ENCODE data around the gene RAB6B. TPM values are rescaled to one million over a fixed set of nuclear protein-coding genes. Genes with fewer than 3 reads are reported as not detected.

The RAB6B gene
- 0.07 and 0.14 TPM in 2 replicates for total RNA-seq

DNA sequence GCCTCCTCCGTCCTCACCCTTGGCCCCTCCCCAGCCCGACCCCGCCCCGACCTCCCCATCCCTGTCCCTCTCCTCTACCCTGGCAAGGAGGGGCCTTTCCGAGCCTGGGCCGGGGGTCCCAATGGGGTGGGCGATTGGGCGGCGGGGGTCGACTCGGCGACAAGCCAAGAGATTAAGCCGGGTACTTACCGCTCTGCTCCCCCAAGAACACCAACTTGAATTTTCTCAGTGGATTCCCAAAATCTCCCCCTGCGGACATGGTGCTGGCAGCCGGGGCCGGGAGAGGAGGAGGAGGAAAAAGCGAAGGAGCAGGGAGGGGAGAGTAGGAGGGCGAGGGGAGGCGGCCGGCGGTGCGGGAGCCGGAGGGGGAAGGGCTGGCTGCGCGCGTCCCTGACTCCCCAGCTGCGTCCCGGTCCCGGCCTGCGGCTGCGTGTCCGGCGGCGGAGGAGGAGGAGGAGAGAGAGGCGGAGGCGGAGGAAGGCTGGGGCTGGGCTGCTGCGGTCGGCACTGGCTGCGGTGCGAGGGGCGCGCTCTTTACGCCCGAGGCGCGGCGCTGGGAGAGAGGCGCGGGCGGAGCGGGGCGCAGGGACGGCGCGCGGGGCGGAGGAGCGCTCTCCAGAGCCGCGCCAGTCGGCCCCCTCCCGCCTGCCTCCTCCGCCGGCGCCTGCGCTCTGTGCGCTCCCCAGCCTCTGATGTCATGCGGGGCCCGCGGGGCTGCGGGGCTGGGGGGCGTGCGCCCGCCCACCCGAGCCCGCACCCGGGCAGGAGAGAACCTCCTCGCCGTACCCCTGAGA, at the start of gene RAB6B:
TSS of gene RAB6B (minus strand) at position 675 of the 794 bp plus-strand sequence. CDS start at position 259, 416 bp downstream.
- Mint-ChIP-seq H3K9me3 (no peaks in the 10 kb centered on the region), H3K27ac (no peak within 1 kb of the TSS), H3K27me3 (peaks cover 54% of the 10 kb centered on the region), H3K4me1 (no peaks in the 10 kb centered on the region), H3K36me3 (ENCODE audit: low read depth) (no peaks in the 10 kb centered on the region), H3K4me3 (peak within 1 kb of the TSS; percentile 67)
- intact Hi-C loops (cut with micrococcal nuclease): no loop called here
- DNase-seq: peak; percentile 60

DNA sequence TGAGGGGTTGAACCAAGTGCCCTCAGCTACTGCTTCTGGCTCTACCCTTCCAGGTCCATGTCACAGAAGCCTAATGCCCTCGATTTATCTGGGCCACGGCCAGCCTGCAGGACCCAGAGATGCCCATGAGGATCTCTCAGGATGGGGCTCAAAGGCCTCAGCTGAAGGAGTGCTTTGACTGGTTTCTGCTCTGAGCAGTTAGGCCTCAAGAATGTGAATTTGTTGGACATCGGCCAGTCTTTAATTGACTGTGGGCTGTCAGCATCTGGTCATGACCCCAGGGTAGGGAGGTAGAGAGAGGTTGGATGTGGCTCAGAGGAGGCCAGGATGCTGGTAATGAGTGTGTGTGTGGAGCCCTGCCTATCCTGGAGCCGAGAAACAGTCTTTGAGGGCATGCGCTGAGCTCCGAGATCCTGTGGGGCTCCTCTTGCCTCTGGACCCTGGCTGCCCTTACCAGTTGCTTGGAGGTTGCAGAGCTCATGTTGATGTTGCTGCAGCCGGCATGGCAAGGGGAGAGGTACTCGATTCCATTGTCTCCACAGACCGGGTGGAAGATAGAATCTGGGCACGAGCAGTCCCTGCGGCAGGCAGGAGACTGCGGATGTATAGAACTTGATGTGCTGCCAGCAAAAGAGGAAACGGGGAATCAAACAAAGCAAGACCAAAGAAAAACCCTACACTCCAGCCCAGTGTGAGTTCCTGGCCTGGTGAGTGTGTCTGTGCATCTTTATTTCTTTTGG, 49.1 kb upstream of the RAB6B start:
- DNase-seq: no peak
- H3K27me3 Mint-ChIP-seq: peaks cover 5% of the 10 kb centered on the region
- no peaks in the 10 kb centered on the region for H3K36me3 Mint-ChIP-seq (ENCODE audit: low read depth)
- H3K4me1 Mint-ChIP-seq: peaks cover 10% of the 10 kb centered on the region
- no peak overlapping the region for H3K4me3 Mint-ChIP-seq
- H3K27ac Mint-ChIP-seq: no peak overlapping the region
- no peaks in the 10 kb centered on the region for H3K9me3 Mint-ChIP-seq
- intact Hi-C loops (cut with micrococcal nuclease): no loop called here

DNA sequence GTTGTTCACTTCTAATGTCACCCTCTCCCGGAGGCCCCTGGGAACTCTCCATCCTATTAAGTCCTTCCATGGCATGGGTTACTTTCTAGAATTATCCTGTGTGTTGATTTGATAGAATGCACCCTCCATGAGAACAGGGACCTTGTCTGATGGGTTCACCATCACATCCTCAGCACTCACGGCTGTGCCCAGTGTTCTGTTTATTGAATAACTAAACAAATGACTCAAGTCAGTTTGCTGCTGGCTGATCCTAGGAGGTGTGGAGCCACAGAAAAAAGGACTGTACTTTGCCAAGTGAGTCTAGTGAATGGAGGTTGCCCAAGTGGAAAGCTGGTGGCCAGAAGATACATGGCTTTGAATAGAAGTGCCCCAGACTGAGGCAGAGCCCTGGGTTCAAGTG, 48.5 kb upstream of the RAB6B start:
- Mint-ChIP-seq H3K9me3 (no peaks in the 10 kb centered on the region), H3K36me3 (ENCODE audit: low read depth) (no peaks in the 10 kb centered on the region), H3K4me1 (peaks cover 10% of the 10 kb centered on the region), H3K27me3 (peaks cover 5% of the 10 kb centered on the region), H3K4me3 (no peak overlapping the region), H3K27ac (no peak overlapping the region)
- intact Hi-C loops (cut with micrococcal nuclease): no loop called here
- no peak for DNase-seq

DNA sequence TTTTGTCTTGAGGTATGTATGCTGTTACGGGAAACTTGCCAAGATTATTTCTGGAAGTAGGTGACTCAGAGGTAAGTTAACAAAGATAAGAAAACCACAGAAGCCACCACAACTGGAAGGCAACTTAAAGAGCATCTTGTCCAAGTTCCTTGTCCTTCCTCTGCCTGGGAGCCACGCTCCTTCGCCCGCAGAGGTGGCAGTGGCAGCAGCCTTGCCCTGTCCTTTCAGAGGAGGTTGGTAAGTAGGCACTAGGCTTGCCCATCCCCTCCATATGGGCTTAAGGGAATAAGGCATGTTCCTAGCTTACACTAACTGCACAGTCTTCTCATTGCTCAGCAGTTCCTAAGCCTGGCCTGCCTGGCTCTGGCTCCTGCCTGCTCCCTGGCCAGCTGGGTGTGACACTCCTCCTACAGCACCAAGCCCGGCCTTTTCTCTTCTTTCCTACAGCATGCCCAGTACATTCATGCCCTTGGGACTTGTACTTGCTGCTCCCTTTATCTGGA, 48.0 kb upstream of the RAB6B start:
- intact Hi-C loops (cut with micrococcal nuclease): no loop called here
- Mint-ChIP-seq H3K4me3 (no peak overlapping the region), H3K36me3 (ENCODE audit: low read depth) (no peaks in the 10 kb centered on the region), H3K27ac (no peak overlapping the region), H3K27me3 (peaks cover 5% of the 10 kb centered on the region), H3K9me3 (no peaks in the 10 kb centered on the region), H3K4me1 (peaks cover 10% of the 10 kb centered on the region)
- DNase-seq: no peak

DNA sequence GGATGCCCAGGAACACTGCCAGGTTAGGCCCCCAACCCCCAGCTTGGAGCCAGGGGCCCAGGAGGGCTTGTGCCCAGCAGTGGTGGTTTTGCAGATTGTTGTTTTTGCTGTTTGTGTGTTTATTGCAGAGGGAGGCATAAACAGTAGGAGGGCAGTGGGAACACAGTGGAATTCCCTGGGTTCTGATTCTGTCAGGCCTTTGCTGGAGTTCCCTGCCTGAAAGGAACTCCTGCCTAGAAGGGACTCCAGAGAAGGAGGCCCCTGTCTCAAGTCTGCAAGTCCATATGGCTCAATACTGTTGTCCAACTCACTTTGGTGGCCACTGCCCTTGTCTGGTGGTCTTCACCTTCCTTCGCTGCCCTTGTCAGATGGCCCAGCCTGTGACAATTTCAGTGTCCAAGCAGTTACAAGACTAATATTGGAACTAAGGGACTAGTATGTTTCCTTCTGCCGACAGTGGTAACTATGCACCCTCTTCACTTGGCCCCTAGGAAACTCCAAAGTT, 47.4 kb upstream of the RAB6B start:
- intact Hi-C loops (cut with micrococcal nuclease): no loop called here
- peaks cover 5% of the 10 kb centered on the region for H3K27me3 Mint-ChIP-seq
- H3K4me3 Mint-ChIP-seq: no peak overlapping the region

DNA sequence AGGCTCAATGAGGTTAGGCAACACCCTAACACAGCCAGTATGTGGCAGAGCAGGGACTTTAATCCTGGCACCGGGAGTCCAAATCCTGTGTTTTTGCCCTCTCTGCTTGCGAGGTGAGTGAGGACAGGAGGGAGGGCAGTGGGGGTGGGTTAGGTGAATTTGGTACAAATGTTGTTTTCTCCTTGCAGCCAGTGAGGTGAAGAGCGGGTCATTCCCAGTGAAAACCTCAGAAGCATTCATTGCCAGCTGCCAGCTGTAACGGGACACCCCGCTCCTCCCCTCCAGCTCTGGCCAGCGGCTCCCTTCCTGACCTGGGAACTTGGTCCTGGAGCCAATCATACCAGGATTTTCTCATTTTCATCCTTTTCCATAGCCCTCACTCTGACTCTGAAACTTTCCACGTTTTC, 45.7 kb upstream of the RAB6B start:
- Mint-ChIP-seq H3K4me3 (no peak overlapping the region), H3K9me3 (no peaks in the 10 kb centered on the region), H3K4me1 (peaks cover 8% of the 10 kb centered on the region), H3K27me3 (peaks cover 5% of the 10 kb centered on the region), H3K27ac (no peak overlapping the region), H3K36me3 (ENCODE audit: low read depth) (no peaks in the 10 kb centered on the region)
- no peak for DNase-seq
- intact Hi-C loops (cut with micrococcal nuclease): no loop called here

More for the DNA sequence above, 47.4 kb upstream of the RAB6B start:
- DNase-seq: no peak
- H3K36me3 Mint-ChIP-seq (ENCODE audit: low read depth): no peaks in the 10 kb centered on the region
- H3K9me3 Mint-ChIP-seq: no peaks in the 10 kb centered on the region
- no peak overlapping the region for H3K27ac Mint-ChIP-seq
- H3K4me1 Mint-ChIP-seq: peaks cover 10% of the 10 kb centered on the region

DNA sequence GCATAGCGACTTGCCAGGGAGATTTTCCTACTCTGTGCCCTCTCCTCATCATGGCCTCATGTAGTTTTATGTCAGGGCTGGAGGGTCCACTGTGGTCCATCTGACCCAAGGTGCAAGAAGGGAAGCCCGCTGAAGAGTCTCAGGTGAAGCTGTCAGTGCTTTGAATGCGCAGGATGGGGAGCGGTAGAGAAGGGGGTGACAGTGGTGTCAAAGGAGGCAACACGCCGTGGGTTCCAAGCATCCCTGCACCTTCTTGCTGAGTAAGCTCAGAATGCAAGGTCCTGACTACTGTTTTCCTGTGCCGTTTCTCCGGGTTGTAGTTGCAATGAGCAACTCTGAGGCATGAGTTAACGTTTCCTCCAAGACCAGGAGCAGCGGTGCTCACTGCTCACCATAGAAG, 44.9 kb upstream of the RAB6B start:
- H3K4me3 Mint-ChIP-seq: no peak overlapping the region

DNA sequence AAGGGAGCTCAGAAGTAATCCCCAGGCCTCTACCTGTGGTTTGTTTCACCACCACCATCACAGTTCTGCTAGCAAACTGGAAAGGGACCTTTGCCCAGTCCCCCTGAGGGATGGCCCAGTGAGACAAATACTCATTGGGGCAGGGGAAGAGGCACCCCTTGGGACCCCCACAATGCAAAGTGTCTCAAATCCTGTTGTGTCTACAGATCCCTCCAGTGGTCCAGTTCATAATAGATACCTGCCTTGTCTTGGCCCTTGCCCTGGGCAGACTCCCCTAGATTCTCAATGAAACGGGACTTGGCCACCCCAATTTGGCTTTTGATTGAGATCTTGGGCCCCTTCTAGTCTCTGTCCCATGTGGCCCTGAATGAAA, 43.8 kb upstream of the RAB6B start:
- H3K27ac Mint-ChIP-seq: no peak overlapping the region
- H3K9me3 Mint-ChIP-seq: no peaks in the 10 kb centered on the region
- H3K36me3 Mint-ChIP-seq (ENCODE audit: low read depth): no peaks in the 10 kb centered on the region
- peaks cover 6% of the 10 kb centered on the region for H3K4me1 Mint-ChIP-seq
- intact Hi-C loops (cut with micrococcal nuclease): no loop called here
- no peak for DNase-seq
- peaks cover 4% of the 10 kb centered on the region for H3K27me3 Mint-ChIP-seq
- no peak overlapping the region for H3K4me3 Mint-ChIP-seq

More for the DNA sequence above, 44.9 kb upstream of the RAB6B start:
- intact Hi-C loops (cut with micrococcal nuclease): no loop called here
- no peak overlapping the region for H3K27ac Mint-ChIP-seq
- H3K4me1 Mint-ChIP-seq: peaks cover 6% of the 10 kb centered on the region
- H3K9me3 Mint-ChIP-seq: no peaks in the 10 kb centered on the region
- DNase-seq: no peak
- H3K27me3 Mint-ChIP-seq: peaks cover 4% of the 10 kb centered on the region
- H3K36me3 Mint-ChIP-seq (ENCODE audit: low read depth): no peaks in the 10 kb centered on the region

DNA sequence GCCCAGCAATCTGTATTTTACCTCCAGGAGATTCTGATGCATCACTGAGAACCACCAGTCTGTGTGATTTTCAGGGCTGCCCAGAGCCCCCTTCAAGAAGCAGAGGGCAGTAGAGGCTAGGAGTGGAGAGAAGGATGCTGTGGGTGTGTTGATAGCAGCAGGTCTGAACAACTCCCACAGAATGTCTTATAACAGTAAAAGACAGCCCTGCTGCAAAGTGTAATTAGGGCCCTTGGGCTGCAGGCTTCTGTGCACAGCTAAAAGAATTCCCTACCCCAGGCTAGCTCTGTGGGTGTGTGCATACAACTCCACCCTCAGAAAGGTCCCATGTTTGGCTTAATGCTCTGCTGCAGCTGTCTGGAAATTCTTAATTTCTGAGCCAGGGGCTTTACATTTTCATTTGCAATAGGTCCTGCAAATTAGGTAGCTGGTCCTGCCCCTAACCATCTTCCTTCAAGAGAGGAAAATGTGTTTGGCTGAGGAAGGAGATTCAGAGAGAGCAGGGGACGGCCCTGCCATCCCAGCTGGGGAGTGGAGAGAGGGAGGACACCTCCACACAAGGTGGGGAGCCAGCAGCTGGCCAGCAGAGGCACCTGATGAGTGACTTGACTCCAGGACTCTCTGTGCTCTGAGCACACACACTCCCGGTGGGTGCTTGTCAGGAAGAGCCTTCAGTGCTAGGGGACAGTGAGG, 43.2 kb upstream of the RAB6B start:
- Mint-ChIP-seq H3K4me1 (peaks cover 6% of the 10 kb centered on the region), H3K9me3 (no peaks in the 10 kb centered on the region), H3K27ac (no peak overlapping the region), H3K27me3 (peaks cover 4% of the 10 kb centered on the region), H3K36me3 (ENCODE audit: low read depth) (no peaks in the 10 kb centered on the region), H3K4me3 (no peak overlapping the region)
- intact Hi-C loops (cut with micrococcal nuclease): no loop called here
- DNase-seq: no peak

DNA sequence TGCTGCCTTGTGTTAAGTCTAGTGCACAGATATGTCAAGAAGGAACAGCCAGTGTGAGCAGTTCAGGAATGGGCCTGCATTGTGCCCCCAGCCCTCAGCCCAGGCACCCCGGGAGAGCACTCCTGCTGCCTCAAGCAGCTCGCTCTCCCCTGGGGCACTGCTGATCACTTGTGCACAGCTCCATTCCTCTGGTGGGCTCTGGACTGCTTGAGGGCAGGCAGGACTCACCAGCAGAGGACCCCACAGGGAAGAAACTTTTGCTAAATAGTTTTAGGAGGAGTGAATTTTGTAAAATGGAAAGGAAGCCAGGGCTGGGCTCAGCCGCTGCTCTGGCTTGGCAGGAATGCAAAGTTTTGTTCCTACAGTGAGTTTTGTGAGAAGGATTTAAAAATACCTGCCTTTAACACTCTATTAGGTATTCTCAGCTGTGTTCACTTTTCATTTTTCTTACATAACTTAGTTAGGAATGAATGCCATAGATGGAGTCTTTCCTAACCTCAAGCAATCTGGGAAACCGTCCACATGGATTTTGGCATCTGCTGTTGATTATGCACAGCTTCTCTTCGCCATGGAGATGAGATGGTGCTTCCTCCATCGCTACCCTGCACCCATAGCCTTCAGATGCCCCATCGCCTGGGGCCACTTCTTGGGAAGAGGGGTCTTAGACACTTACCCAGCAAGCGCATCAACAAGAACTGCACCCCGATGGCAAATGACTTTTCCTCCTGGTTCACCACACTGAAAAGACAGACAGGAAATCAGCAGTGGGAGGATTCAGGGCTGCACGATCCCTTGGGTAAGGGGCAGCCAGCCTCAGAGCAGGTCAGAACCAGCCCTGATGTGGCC, 42.3 kb upstream of the RAB6B start:
- Mint-ChIP-seq H3K9me3 (no peaks in the 10 kb centered on the region), H3K36me3 (ENCODE audit: low read depth) (no peaks in the 10 kb centered on the region), H3K27me3 (peaks cover 4% of the 10 kb centered on the region), H3K4me1 (peaks cover 6% of the 10 kb centered on the region), H3K27ac (no peak overlapping the region), H3K4me3 (no peak overlapping the region)
- intact Hi-C loops (cut with micrococcal nuclease): no loop called here
- no peak for DNase-seq

DNA sequence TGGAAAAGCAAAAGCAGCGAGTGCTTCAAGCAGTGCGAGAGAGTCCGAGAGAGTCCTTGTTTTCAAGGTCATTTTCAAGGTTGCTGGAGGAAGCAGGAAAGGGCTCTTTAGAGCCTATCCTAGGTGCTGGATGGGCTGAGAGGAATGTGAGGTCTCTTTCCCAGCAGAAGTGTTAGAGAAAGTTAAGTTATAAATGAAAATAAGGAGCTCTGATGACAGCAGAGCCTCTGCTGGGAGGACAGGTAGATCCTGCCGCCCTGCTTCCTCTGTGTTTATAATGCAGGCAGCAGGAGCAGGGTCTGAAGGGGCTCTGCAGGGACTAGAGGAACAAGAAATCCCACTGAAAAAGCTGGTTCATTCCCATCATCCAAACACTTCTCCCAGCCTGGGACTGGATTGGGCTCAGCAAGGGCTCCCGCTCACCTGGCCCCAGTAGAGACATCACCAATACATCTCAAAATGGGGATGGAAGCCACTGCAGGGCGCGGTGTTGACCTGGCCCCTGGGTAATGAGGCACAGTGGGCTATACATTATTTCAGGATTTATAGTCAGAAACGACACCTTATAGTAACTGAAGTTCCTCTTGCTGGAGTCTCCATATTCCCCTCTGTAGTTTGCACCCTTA, 41.5 kb upstream of the RAB6B start:
- Mint-ChIP-seq H3K27me3 (peaks cover 4% of the 10 kb centered on the region), H3K4me1 (peaks cover under 1% of the 10 kb centered on the region), H3K4me3 (no peak overlapping the region), H3K36me3 (ENCODE audit: low read depth) (no peaks in the 10 kb centered on the region), H3K9me3 (no peaks in the 10 kb centered on the region), H3K27ac (no peak overlapping the region)
- DNase-seq: no peak
- intact Hi-C loops (cut with micrococcal nuclease): no loop called here

DNA sequence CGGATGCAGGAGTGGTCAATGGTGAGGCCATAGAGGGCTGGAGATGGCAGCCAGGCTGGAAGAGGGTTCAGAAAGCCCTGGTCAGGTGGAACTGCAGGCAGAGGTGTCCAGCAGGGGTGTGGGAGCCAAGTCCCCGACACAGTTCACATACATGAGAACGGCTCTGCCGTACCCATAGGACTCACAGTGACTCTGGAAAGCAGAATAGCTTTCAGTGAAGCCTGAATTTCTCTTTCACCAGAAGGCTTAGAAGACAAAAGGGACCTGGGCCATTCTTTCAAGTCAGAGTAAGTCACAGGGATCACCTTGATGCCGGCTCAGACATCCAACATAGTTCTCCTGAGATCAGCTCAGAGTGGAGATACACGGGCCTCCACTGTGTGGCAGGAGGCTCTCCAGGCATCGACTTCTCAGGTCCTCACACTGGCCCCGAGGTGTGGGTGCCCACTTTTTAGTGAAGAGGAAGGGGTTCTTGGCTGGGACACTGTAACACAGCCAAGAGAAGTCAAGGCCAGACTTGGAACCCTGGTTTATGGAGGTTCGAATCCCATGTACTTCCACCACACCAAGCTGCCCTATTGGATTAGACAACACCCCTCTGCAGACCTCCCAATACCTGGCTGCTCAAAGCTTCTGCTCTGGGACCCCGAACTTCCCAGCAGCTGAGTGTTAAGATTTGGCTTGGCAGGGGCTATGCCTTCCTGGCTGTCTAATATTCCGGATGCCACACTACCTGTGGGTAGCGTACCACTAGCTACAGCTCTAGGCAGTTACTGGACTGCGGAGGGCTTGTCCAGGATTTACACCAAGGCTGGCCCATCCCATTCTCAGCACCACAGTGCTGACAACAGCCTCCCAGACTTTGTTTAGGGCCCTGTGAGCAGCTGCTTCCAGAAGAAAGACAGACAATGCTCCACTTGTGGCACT, 40.4 kb upstream of the RAB6B start:
- Mint-ChIP-seq H3K36me3 (ENCODE audit: low read depth) (no peaks in the 10 kb centered on the region), H3K27me3 (peaks cover 4% of the 10 kb centered on the region), H3K27ac (no peak overlapping the region), H3K9me3 (no peaks in the 10 kb centered on the region), H3K4me3 (no peak overlapping the region), H3K4me1 (no peaks in the 10 kb centered on the region)
- no peak for DNase-seq
- intact Hi-C loops (cut with micrococcal nuclease): no loop called here

Measured in activated CD4-positive, alpha-beta T cell treated with anti-CD3 and anti-CD28 coated beads, Interleukin-2, amount 10 ng/mL, durations not matched to agents 24 days and 14 days (primary cell).